Measurements from ENCODE around the gene ALMS1.

DNA sequence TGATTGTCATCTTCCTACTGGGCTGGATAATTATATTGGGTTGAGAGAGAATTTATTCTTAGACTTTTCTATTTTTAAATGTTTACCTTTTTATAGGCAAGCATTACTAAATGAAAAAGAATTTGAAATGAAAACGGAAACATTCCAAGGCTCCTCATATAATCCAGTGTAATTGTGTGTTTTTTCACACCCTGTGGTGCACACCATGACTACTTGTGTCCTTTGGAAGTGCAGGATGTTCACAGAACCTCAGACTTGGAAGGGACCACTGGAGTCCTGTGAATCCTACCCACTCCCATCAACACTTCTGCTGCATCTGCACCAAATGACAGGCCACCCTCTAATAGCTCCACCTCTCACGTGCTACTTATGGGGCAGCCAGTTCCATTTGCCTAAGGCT lies 208.6 kb downstream of the ALMS1 start:
- TF ChIP-seq POLR2A (IDR thresholded peaks at IDR 0.05) (no peak), POLR2AphosphoS5 (IDR thresholded peaks at IDR 0.05) (no peak), EP300 (IDR thresholded peaks at IDR 0.05) (no peak)
- TF ChIP-seq, protein P1, sequence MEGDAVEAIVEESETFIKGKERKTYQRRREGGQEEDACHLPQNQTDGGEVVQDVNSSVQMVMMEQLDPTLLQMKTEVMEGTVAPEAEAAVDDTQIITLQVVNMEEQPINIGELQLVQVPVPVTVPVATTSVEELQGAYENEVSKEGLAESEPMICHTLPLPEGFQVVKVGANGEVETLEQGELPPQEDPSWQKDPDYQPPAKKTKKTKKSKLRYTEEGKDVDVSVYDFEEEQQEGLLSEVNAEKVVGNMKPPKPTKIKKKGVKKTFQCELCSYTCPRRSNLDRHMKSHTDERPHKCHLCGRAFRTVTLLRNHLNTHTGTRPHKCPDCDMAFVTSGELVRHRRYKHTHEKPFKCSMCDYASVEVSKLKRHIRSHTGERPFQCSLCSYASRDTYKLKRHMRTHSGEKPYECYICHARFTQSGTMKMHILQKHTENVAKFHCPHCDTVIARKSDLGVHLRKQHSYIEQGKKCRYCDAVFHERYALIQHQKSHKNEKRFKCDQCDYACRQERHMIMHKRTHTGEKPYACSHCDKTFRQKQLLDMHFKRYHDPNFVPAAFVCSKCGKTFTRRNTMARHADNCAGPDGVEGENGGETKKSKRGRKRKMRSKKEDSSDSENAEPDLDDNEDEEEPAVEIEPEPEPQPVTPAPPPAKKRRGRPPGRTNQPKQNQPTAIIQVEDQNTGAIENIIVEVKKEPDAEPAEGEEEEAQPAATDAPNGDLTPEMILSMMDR (IDR thresholded peaks at IDR 0.05): no peak
